GM10266 (cell line): ENCODE results near the gene ZNF184.
"Not testable (repeated sequence)": the region's sequence is repeated elsewhere in the genome, so short reads cannot be mapped to it uniquely, and the experiment has no call there.

Experiments
- DNase-seq: peaks from one replicate; pipeline ENCODE4 v3.0.0; 2012; ENCODE audit errors: extremely low spot score
- TF ChIP-seq, protein P1 (sequence below): IDR thresholded peaks from 2 replicates; pipeline ENCODE4 v1.5.1; 2012; ENCODE audit warnings: mild to moderate bottlenecking, low read depth; ENCODE audit not compliant: control insufficient read depth, insufficient read depth; ENCODE audit errors: missing control alignments

ZNF184 gene

DNA sequence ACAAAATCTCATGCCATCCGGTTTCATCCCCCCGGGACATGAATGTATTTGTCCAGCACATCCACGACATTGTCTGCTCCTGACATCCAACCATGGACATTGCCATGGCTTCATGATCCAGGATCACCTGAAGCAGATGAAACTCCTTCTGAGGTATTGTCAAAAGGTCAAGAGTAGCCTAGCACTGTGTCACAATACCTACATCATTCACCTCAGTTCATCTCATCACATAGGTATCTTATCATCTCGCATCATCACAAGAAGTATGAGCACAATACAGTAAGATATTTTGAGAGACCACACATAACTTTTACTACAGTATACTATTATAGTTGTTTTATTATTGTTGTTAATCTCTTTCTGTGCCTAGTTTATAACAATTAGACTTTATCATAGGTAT lies 33.5 kb downstream of the ZNF184 start:
- TF ChIP-seq, protein P1, sequence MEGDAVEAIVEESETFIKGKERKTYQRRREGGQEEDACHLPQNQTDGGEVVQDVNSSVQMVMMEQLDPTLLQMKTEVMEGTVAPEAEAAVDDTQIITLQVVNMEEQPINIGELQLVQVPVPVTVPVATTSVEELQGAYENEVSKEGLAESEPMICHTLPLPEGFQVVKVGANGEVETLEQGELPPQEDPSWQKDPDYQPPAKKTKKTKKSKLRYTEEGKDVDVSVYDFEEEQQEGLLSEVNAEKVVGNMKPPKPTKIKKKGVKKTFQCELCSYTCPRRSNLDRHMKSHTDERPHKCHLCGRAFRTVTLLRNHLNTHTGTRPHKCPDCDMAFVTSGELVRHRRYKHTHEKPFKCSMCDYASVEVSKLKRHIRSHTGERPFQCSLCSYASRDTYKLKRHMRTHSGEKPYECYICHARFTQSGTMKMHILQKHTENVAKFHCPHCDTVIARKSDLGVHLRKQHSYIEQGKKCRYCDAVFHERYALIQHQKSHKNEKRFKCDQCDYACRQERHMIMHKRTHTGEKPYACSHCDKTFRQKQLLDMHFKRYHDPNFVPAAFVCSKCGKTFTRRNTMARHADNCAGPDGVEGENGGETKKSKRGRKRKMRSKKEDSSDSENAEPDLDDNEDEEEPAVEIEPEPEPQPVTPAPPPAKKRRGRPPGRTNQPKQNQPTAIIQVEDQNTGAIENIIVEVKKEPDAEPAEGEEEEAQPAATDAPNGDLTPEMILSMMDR, result no peak
- no peak for DNase-seq

DNA sequence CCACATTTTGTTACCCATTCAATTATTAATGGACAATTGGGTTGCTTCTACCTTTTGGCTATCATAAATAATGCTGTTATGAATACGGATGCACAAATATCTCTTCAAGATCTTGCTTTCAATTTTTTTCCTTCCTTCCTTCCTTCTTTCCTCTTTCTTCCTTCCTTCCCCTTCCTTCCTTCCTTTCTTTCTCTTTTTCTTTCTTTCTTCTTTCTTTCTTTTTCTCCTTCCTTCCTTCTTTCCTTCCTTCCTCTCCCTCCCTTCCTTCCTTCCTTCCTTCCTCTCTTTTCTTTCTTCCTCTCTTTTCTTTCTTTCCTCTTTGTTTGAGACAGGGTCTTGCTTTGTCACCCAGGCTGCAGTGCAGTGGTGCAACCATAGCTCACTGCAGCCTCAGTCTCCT lies 39.2 kb downstream of the ZNF184 start:
- TF ChIP-seq, protein P1, result no peak
- DNase-seq, result no peak

DNA sequence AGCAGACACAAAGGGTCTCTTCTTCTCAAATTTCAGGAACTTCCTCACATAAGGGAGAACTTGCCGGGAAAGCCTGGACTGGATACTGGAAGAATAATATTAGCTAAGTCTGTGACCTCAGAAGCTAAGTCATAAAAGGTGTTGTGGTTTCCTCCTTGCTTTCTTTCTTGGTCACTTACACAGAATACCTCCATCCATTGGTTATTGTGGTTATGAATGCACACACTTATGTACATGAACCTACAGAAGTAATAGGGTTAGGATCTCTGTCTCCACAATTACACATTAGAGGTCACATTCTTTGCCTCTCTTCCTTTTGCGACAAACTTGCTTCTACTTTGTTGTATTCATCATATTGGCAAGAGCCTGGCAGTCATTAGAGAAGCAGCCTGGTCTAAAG lies 43.9 kb downstream of the ZNF184 start:
- TF ChIP-seq, protein P1, result no peak

DNA sequence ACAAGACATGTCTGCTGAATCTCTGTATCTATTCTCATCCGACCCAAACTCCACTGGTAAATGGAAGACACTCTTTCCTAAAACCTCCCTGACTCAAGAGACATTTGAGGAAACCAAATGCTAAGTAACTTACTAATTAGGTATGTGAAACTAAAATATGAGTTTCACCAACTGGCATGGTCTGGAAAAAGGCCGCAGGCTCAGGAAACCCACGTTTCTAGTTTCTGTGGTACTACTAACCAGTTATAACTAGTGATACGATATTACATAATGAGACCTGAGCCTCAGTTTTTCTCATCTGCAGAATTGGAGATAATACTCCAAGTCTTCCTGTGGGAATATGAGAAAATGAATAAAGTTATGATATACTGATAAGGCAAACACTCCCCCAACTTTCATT lies 44.4 kb downstream of the ZNF184 start:
- no peak for DNase-seq
- TF ChIP-seq, protein P1, result no peak

More for the DNA sequence above, 43.9 kb downstream of the ZNF184 start:
- DNase-seq, result no peak

DNA sequence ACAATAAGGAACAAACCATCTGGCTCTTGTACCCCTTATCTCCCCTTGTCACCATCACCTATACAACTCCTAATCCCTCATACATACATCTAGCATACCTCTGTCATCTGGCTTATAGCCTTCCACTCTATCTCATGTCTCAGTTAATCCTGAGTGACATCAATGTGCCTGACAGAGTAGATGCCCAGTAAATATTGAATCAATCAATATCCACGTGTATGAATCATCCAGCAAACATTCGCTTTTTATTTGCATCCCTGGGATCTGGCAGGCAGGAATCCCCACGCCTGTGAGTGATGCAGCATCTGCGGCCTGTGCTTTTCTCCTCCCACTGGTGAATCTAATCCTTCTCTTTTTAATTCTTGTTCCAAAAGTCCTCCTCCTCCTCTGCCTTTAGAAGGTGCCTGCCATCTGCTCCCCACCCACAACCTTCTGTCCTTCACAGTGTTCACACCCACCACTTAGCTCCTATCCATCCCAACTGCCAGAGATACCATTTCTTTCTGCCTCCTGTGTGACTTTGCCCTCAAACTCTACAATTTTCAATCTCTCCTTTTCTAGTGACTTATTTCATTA lies 46.8 kb downstream of the ZNF184 start:
- DNase-seq, result no peak
- TF ChIP-seq, protein P1, result no peak

DNA sequence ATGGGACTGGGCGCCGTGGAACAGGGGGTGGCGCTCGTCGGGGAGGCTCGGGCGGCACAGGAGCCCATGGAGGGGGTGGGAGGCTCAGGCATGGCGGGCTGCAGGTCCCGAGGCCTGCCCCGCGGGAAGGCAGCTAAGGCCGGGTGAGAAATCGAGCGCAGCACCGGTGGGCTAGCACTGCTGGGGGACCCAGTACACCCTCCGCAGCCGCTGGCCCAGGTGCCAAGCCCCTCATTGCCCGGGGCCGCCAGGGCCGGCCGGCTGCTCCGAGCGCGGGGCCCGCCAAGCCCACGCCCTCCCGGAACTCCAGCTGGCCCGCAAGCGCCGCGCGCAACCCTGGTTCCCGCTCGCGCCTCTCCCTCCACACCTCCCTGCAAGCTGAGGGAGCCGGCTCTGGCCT lies 48.1 kb downstream of the ZNF184 start:
- DNase-seq, result not testable (repeated sequence)

DNA sequence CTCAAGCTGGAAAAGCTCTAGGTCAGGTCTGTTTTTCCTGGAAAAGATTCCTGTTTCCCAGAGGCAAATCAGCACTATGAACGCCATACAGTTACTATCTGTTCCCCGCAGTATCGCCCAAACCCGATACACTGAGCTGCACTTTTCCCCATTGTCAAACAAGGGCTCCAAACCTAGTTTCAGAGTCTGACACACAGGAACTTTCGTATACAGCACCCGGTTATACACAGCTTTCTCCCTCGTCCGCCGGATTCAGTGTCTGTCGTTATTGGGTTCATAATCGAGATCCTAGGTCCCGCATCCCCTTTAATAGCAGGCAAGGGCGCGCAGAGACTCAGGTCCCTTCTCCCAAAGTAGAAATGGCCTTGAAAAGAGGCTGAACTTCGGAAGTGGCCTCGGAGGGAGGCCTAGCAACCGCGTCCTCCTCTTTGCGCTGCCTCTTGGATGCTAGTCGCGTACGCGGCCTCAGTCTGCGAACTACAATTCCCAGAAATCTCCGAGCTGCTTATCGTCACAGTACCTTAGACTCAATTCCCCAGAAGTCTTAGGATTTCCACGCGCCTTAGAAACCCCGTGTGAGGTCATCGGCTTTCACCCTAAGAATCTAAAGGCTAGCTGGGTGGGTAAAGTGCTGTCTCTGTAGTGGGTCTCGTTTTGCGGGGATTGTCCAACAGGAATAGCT lies 50.1 kb downstream of the ZNF184 start:
- TF ChIP-seq, protein P1, result no peak
- DNase-seq, result no peak
